WTC11 (cell line): ENCODE results near the gene TSPAN4. TPM values are rescaled to one million over a fixed set of nuclear protein-coding genes. Genes with fewer than 3 reads are reported as not detected.

Source experiments
- ATAC-seq: fragments of 200-7000 bp; cut with Tn5 transposase; 2 replicates; pipeline ENCODE4 v1.10.0; 2021; ENCODE audit warnings: mild to moderate bottlenecking, moderate library complexity
- CTCF ChIA-PET: fragments of 300-600 bp; sonication (Branson Sonifier 250); formaldehyde crosslinking; loops from one replicate; lab custom pipeline; 2021; ENCODE audit warnings: antibody characterized with exemption; lab: Charles Lee
- POLR2A ChIA-PET: fragments of 350-600 bp; sonication (Branson Sonifier 250); formaldehyde crosslinking; loops from one replicate; lab custom pipeline; 2021; ENCODE audit warnings: antibody characterized with exemption; lab: Charles Lee
- DNase-seq: peaks from one replicate; pipeline ENCODE4 v3.0.0; 2021; ENCODE audit warnings: low spot score
- H3K27ac Mint-ChIP-seq: 2 replicates; pipeline ENCODE4 v1.8.0; 2021; ENCODE audit warnings: mixed read lengths
- H3K27me3 Mint-ChIP-seq: 2 replicates; pipeline ENCODE4 v1.8.0; 2021; ENCODE audit warnings: low read depth, mild to moderate bottlenecking, moderate library complexity, mixed read lengths
- H3K36me3 Mint-ChIP-seq: 2 replicates; pipeline ENCODE4 v1.8.0; 2021; ENCODE audit warnings: mixed read lengths
- H3K4me1 Mint-ChIP-seq: 2 replicates; pipeline ENCODE4 v1.8.0; 2022; ENCODE audit warnings: mixed read lengths
- H3K4me3 Mint-ChIP-seq: 2 replicates; pipeline ENCODE4 v1.8.0; 2021; ENCODE audit warnings: mild to moderate bottlenecking, moderate library complexity, mixed read lengths
- H3K9me3 Mint-ChIP-seq: 2 replicates; pipeline ENCODE4 v1.8.0; 2021; ENCODE audit warnings: mixed read lengths
- AFF4 ChIP-seq: sonication (generic); formaldehyde crosslinking; IDR thresholded peaks from 2 replicates; pipeline ENCODE4 v1.8.1; 2023; ENCODE audit warnings: mild to moderate bottlenecking, missing genetic modification reagents, borderline replicate concordance
- E2F1 ChIP-seq: sonication (generic); formaldehyde crosslinking; IDR thresholded peaks from 2 replicates; pipeline ENCODE4 v1.8.0; 2022; ENCODE audit warnings: mild to moderate bottlenecking, missing genetic modification reagents
- ERG ChIP-seq: fragments of 250-450 bp; sonication (Bioruptor Pico); IDR thresholded peaks from 2 replicates; pipeline ENCODE4 v1.8.0; 2021; ENCODE audit warnings: mild to moderate bottlenecking
- GRHL2 ChIP-seq: fragments of 250-450 bp; sonication (Bioruptor Pico); IDR thresholded peaks from 2 replicates; pipeline ENCODE4 v1.8.0; 2022; ENCODE audit warnings: mild to moderate bottlenecking, moderate library complexity; ENCODE audit not compliant: insufficient replicate concordance, severe bottlenecking
- GTF2I ChIP-seq: fragments of 250-450 bp; sonication (Bioruptor Pico); conservative IDR thresholded peaks from 2 replicates; pipeline ENCODE4 v1.4.0; 2021; ENCODE audit warnings: mild to moderate bottlenecking
- IRF1 ChIP-seq: sonication (generic); formaldehyde crosslinking; IDR thresholded peaks from 2 replicates; pipeline ENCODE4 v1.8.0; 2023; ENCODE audit warnings: missing genetic modification reagents
- IRF2 ChIP-seq: sonication (generic); formaldehyde crosslinking; IDR thresholded peaks from 2 replicates; pipeline ENCODE4 v1.8.0; 2022; ENCODE audit warnings: low read depth, missing genetic modification reagents, borderline replicate concordance
- JUN ChIP-seq: sonication (generic); formaldehyde crosslinking; IDR thresholded peaks from 2 replicates; pipeline ENCODE4 v1.8.0; 2023; ENCODE audit warnings: mild to moderate bottlenecking, missing genetic modification reagents
- MXD4 ChIP-seq: fragments of 250-450 bp; sonication (Bioruptor Pico); IDR thresholded peaks from 2 replicates; pipeline ENCODE4 v1.8.0; 2021; ENCODE audit warnings: mild to moderate bottlenecking, moderate library complexity, borderline replicate concordance
- NFYB ChIP-seq: sonication (generic); formaldehyde crosslinking; conservative IDR thresholded peaks from 2 replicates; pipeline ENCODE4 v1.8.0; 2022; ENCODE audit warnings: low read depth, missing genetic modification reagents
- NR2C2 ChIP-seq: sonication (generic); formaldehyde crosslinking; IDR thresholded peaks from 2 replicates; pipeline ENCODE4 v1.8.0; 2022; ENCODE audit warnings: mild to moderate bottlenecking, missing genetic modification reagents
- PREB ChIP-seq: sonication (generic); formaldehyde crosslinking; IDR thresholded peaks from 2 replicates; pipeline ENCODE4 v1.8.1; 2022; ENCODE audit warnings: mild to moderate bottlenecking, missing genetic modification reagents, moderate library complexity, borderline replicate concordance
- SMAD4 ChIP-seq: sonication (generic); formaldehyde crosslinking; IDR thresholded peaks from 2 replicates; pipeline ENCODE4 v1.8.0; 2022; ENCODE audit warnings: mild to moderate bottlenecking, missing genetic modification reagents
- TP53 ChIP-seq: sonication (generic); formaldehyde crosslinking; IDR thresholded peaks from 2 replicates; pipeline ENCODE4 v1.8.1; 2023; ENCODE audit warnings: mild to moderate bottlenecking, missing genetic modification reagents
- ZNF396 ChIP-seq: fragments of 250-450 bp; sonication (Bioruptor Pico); IDR thresholded peaks from 2 replicates; pipeline ENCODE4 v1.8.0; 2021; ENCODE audit warnings: mild to moderate bottlenecking, moderate library complexity, borderline replicate concordance
- ZNF416 ChIP-seq: fragments of 250-450 bp; sonication (Bioruptor Pico); IDR thresholded peaks from 2 replicates; pipeline ENCODE4 v1.9.0; 2021; ENCODE audit warnings: mild to moderate bottlenecking, inconsistent platforms
- ZNF532 ChIP-seq: fragments of 250-450 bp; sonication (Bioruptor Pico); IDR thresholded peaks from 2 replicates; pipeline ENCODE4 v1.9.0; 2021; ENCODE audit warnings: mild to moderate bottlenecking, borderline replicate concordance
- ZNF671 ChIP-seq: fragments of 250-450 bp; sonication (Bioruptor Pico); IDR thresholded peaks from 2 replicates; pipeline ENCODE4 v1.8.0; 2021; ENCODE audit warnings: mild to moderate bottlenecking
- total RNA-seq: library from RNA; stranded (reverse); gene quantifications from 3 replicates; pipeline ENCODE4 v1.2.3, GENCODE V29; 2021

The TSPAN4 gene
- total RNA-seq, 1 experiment from 2014 or later, result 94.3 TPM

GRCh38 chr11:893008-893654 lies 50.5 kb downstream of the TSPAN4 start:
- TF ChIP-seq ZNF416 (CRISPR knock-in tag), result no peak
- no peak for TF ChIP-seq MXD4 (CRISPR knock-in tag)
- no peak for TF ChIP-seq GTF2I (CRISPR knock-in tag)
- TF ChIP-seq SMAD4, result no peak
- no peak for TF ChIP-seq ERG (CRISPR knock-in tag)
- no peak for TF ChIP-seq IRF1 (CRISPR knock-in tag)
- no peak for TF ChIP-seq NFYB (CRISPR knock-in tag)
- TF ChIP-seq ZNF396 (CRISPR knock-in tag), result no peak
- no peak for TF ChIP-seq TP53 (CRISPR knock-in tag)
- TF ChIP-seq PREB (CRISPR knock-in tag), result no peak
- no peak for TF ChIP-seq E2F1 (CRISPR knock-in tag)
- TF ChIP-seq ZNF671 (CRISPR knock-in tag), result no peak
- TF ChIP-seq GRHL2 (CRISPR knock-in tag), result no peak
- no peak for TF ChIP-seq ZNF532 (CRISPR knock-in tag)
- no peak for TF ChIP-seq AFF4
- TF ChIP-seq JUN, result no peak
- no peak for TF ChIP-seq IRF2 (CRISPR knock-in tag)
- no peak for TF ChIP-seq NR2C2
- no peaks in the 10 kb centered on the region for H3K27me3 Mint-ChIP-seq
- ATAC-seq (no peak), DNase-seq (no peak)
- H3K4me3 Mint-ChIP-seq, result no peak overlapping the region
- ChIA-PET POLR2A (no interaction called here), CTCF (interaction anchor here (0.6 to 2.0 kb wide), 3 partner anchors 28 to 258 kb away, joined by 3 to 5 read pairs (median 3); no protein-coding TSS in a partner anchor)
- H3K9me3 Mint-ChIP-seq, result no peaks in the 10 kb centered on the region
- H3K36me3 Mint-ChIP-seq, result peaks cover 2% of the 10 kb centered on the region; the same call in 1 of the 2 replicates
- H3K4me1 Mint-ChIP-seq, result no peaks in the 10 kb centered on the region
- no peak overlapping the region for H3K27ac Mint-ChIP-seq
